Smooth muscle cell (in vitro differentiated cells): ENCODE results near the gene RAD21L1. TPM values are rescaled to one million over a fixed set of nuclear protein-coding genes. Genes with fewer than 3 reads are reported as not detected.
A peak's percentile ranks its signal among the peaks of the same experiment; 100 is the strongest.

Experiments used
- DNase-seq: peaks from one replicate; lab custom pipeline; 2025; ENCODE audit not compliant: unreplicated experiment; lab: John Stamatoyannopoulos, UW
- H2AFZ ChIP-seq: fragments of 200-600 bp; sonication (generic); 2 replicates; pipeline ENCODE4 v1.6.0; 2016; ENCODE audit warnings: antibody characterized with exemption, low read depth, mild to moderate bottlenecking
- H3F3A ChIP-seq: fragments of 200-600 bp; sonication (generic); 2 replicates; pipeline ENCODE4 v1.6.0; 2017; ENCODE audit warnings: antibody characterized with exemption, low read depth
- H3K27ac ChIP-seq: fragments of 200-600 bp; sonication (generic); 2 replicates; pipeline ENCODE4 v1.5.1; 2016; ENCODE audit warnings: low read depth, mild to moderate bottlenecking
- H3K27me3 ChIP-seq: fragments of 200-600 bp; sonication (generic); 2 replicates; pipeline ENCODE4 v1.6.1; 2016; ENCODE audit warnings: low read depth, mild to moderate bottlenecking
- H3K36me3 ChIP-seq: fragments of 200-600 bp; sonication (generic); 2 replicates; pipeline ENCODE4 v1.5.1; 2016; ENCODE audit warnings: low read depth
- H3K4me1 ChIP-seq: fragments of 200-600 bp; sonication (generic); 2 replicates; pipeline ENCODE4 v1.5.1; 2016; ENCODE audit warnings: low read depth
- H3K4me2 ChIP-seq: fragments of 200-600 bp; sonication (generic); 2 replicates; pipeline ENCODE4 v1.6.0; 2016; ENCODE audit warnings: mild to moderate bottlenecking
- H3K4me3 ChIP-seq: fragments of 200-600 bp; sonication (generic); 2 replicates; pipeline ENCODE4 v1.5.1; 2016; ENCODE audit warnings: mild to moderate bottlenecking
- H3K79me2 ChIP-seq: fragments of 200-600 bp; sonication (generic); 2 replicates; pipeline ENCODE4 v1.6.0; 2016; ENCODE audit warnings: low read depth, mild to moderate bottlenecking
- H3K9ac ChIP-seq: fragments of 200-600 bp; sonication (generic); 2 replicates; pipeline ENCODE4 v1.6.0; 2016; ENCODE audit warnings: low read depth
- H3K9me3 ChIP-seq: fragments of 200-600 bp; sonication (generic); replicated peaks from 2 replicates; pipeline ENCODE4 v1.5.1; 2016; ENCODE audit warnings: low read depth
- H4K20me1 ChIP-seq: fragments of 200-600 bp; sonication (generic); 2 replicates; pipeline ENCODE4 v1.6.0; 2016; ENCODE audit warnings: low read depth
- CTCF ChIP-seq: fragments of 200-600 bp; sonication (generic); IDR thresholded peaks from 2 replicates; pipeline ENCODE4 v1.5.1; 2017; ENCODE audit warnings: borderline replicate concordance, mild to moderate bottlenecking, antibody characterized with exemption; ENCODE audit not compliant: insufficient read depth, poor library complexity, severe bottlenecking
- WGBS: methylation state at CpG from one replicate; pipeline ENCODE4 v1.1.7; 2016; ENCODE audit warnings: low lambda C conversion rate; 5-methylcytosine and 5-hydroxymethylcytosine counted together
- polyA plus RNA-seq: library from polyadenylated mRNA; unstranded; fragments of >200 nt; fragmentation: Nextera tagmentation; extraction: Ambion mirVana; gene quantifications from 2 replicates; pipeline ENCODE4 v1.2.1, GENCODE V29; 2016
- total RNA-seq: library from RNA; depleted of rRNA; stranded (reverse); fragments of >200 nt; gene quantifications from 2 replicates; pipeline ENCODE4 v1.2.3, GENCODE V29; 2014

RAD21L1 gene
- total and polyA plus RNA-seq, 2 experiments from 2014 or later = not detected

GRCh38 chr20:1264727-1265126 is 38.9 kb downstream of the RAD21L1 start:
- TF ChIP-seq CTCF = no peak
- Histone ChIP-seq H3K4me2 (peak overlapping the region; percentile 98), H3K9me3 (no peaks in the 10 kb centered on the region), H3K4me3 (no peak overlapping the region), H4K20me1 (no peaks in the 10 kb centered on the region), H3K79me2 (no peaks in the 10 kb centered on the region), H3K9ac (no peak overlapping the region), H3K27ac (peak overlapping the region; percentile 60), H3K36me3 (no peaks in the 10 kb centered on the region), H3F3A (peaks cover 18% of the 10 kb centered on the region), H3K4me1 (peaks cover 11% of the 10 kb centered on the region), H3K27me3 (peaks cover 5% of the 10 kb centered on the region), H2AFZ (peak overlapping the region; percentile 96)
- no peak for DNase-seq
- 41% methylated on average over 2 of the region's 2 CpGs for WGBS

GRCh38 chr20:1265226-1265915 is 39.5 kb downstream of the RAD21L1 start:
- no peak for TF ChIP-seq CTCF
- peak overlapping the region; percentile 60 for H3K27ac ChIP-seq

GRCh38 chr20:1265916-1266166 is 40.0 kb downstream of the RAD21L1 start:
- H2AFZ ChIP-seq = peak overlapping the region; percentile 96
- peak overlapping the region; percentile 98 for H3K4me2 ChIP-seq
- peaks cover 18% of the 10 kb centered on the region for H3F3A ChIP-seq
- H3K4me3 ChIP-seq = peak overlapping the region; percentile 88
- no peaks in the 10 kb centered on the region for H3K27me3 ChIP-seq
- H3K79me2 ChIP-seq = no peaks in the 10 kb centered on the region
- TF ChIP-seq CTCF = no peak
- H3K9ac ChIP-seq = peak overlapping the region; percentile 46
- 2% methylated on average over 10 of the region's 10 CpGs for WGBS
- no peaks in the 10 kb centered on the region for H3K9me3 ChIP-seq
- peak overlapping the region; percentile 60 for H3K27ac ChIP-seq
- no peaks in the 10 kb centered on the region for H3K36me3 ChIP-seq
- H4K20me1 ChIP-seq = no peaks in the 10 kb centered on the region
- H3K4me1 ChIP-seq = peaks cover 11% of the 10 kb centered on the region
- no peak for DNase-seq

More at GRCh38 chr20:1265226-1265915, 39.5 kb downstream of the RAD21L1 start:
- Histone ChIP-seq H3F3A (peaks cover 18% of the 10 kb centered on the region), H3K27me3 (peaks cover 4% of the 10 kb centered on the region), H2AFZ (peak overlapping the region; percentile 96), H3K4me2 (peak overlapping the region; percentile 98), H3K9ac (peak overlapping the region; percentile 46), H3K9me3 (no peaks in the 10 kb centered on the region), H4K20me1 (no peaks in the 10 kb centered on the region), H3K36me3 (no peaks in the 10 kb centered on the region), H3K79me2 (no peaks in the 10 kb centered on the region), H3K4me1 (peaks cover 11% of the 10 kb centered on the region), H3K4me3 (peak overlapping the region; percentile 88)
- DNase-seq = no peak
- 43% methylated on average over 4 of the region's 4 CpGs for WGBS
